ENCODE results near the gene MT1E.

MT1E gene

GRCh38 chr16:56675685-56676210 lies 50.2 kb downstream of the MT1E start:
- H3K9me3 Mint-ChIP-seq = no peaks in the 10 kb centered on the region
- ATAC-seq (peak; percentile 46), DNase-seq (peak; percentile 53)
- no peaks in the 10 kb centered on the region for H3K36me3 Mint-ChIP-seq (ENCODE audit: low read depth)
- H3K4me3 Mint-ChIP-seq = peak overlapping the region; percentile 48
- H3K27ac Mint-ChIP-seq = peak overlapping the region; percentile 7
- H3K4me1 Mint-ChIP-seq = peaks cover 19% of the 10 kb centered on the region
- H3K27me3 Mint-ChIP-seq = peaks cover 38% of the 10 kb centered on the region
